DND-41 (cell line): ENCODE data around the gene NR4A2.

Source experiments
- ATAC-seq: fragments of 200-7000 bp; cut with Tn5 transposase; 3 replicates; pipeline ENCODE4 v1.9.1; 2021; ENCODE audit warnings: low read depth; ENCODE audit not compliant: insufficient read depth
- DNase-seq: peaks from one replicate; pipeline ENCODE4 v3.0.0-alpha.2; 2020
- H2AFZ ChIP-seq: 2 replicates; pipeline ENCODE4 v1.6.0; 2012; ENCODE audit warnings: low read depth, low read length
- H3K27ac ChIP-seq: 2 replicates; pipeline ENCODE4 v1.5.1; 2012; ENCODE audit warnings: low read length, inconsistent platforms
- H3K27me3 ChIP-seq: fragments of 200-600 bp; sonication (generic); 2 replicates; pipeline ENCODE4 v1.6.0; 2012; ENCODE audit warnings: low read length, mild to moderate bottlenecking, inconsistent platforms; ENCODE audit not compliant: insufficient read depth, poor library complexity
- H3K36me3 ChIP-seq: 2 replicates; pipeline ENCODE4 v1.5.1; 2012; ENCODE audit warnings: low read length, inconsistent platforms; ENCODE audit not compliant: insufficient read depth
- H3K4me1 ChIP-seq: 2 replicates; pipeline ENCODE4 v1.5.1; 2012; ENCODE audit warnings: mild to moderate bottlenecking, low read length; ENCODE audit not compliant: insufficient read depth
- H3K4me2 ChIP-seq: 2 replicates; pipeline ENCODE4 v1.6.0; 2012; ENCODE audit warnings: mild to moderate bottlenecking, moderate library complexity, low read length, inconsistent platforms; ENCODE audit not compliant: insufficient read depth
- H3K4me3 ChIP-seq, 2 experiments: fragments of 200-600 bp in 1 of 2; shearing (Covaris generic) in 1 of 2; 2 replicates each; pipeline ENCODE4 v1.5.1; 2012 to 2016; ENCODE audit warnings: inconsistent platforms in 2 of 2, low read length in 2 of 2, mild to moderate bottlenecking in 2 of 2, low read depth in 1 of 2, moderate library complexity in 1 of 2
- H3K79me2 ChIP-seq: 2 replicates; pipeline ENCODE4 v1.6.0; 2012; ENCODE audit warnings: low read length, inconsistent platforms; ENCODE audit not compliant: insufficient read depth
- H3K9ac ChIP-seq: 2 replicates; pipeline ENCODE4 v1.6.0; 2012; ENCODE audit warnings: low read depth, mild to moderate bottlenecking, inconsistent platforms, low read length, moderate library complexity
- H3K9me3 ChIP-seq: 2 replicates; pipeline ENCODE4 v1.5.1; 2012; ENCODE audit warnings: low read length, moderate library complexity, mild to moderate bottlenecking, inconsistent platforms; ENCODE audit not compliant: insufficient read depth, severe bottlenecking
- H4K20me1 ChIP-seq: 2 replicates; pipeline ENCODE4 v1.6.0; 2012; ENCODE audit warnings: low read length; ENCODE audit not compliant: insufficient read depth
- EZH2 ChIP-seq: IDR thresholded peaks from 3 replicates; pipeline ENCODE4 v1.6.1; 2012; ENCODE audit warnings: borderline replicate concordance, low read depth, mild to moderate bottlenecking, moderate library complexity, low read length, inconsistent platforms; ENCODE audit not compliant: severe bottlenecking
- TF ChIP-seq, protein P1 (sequence below): IDR thresholded peaks from 2 replicates; pipeline ENCODE4 v1.5.1; 2012; ENCODE audit warnings: borderline replicate concordance, low read length, moderate library complexity, mild to moderate bottlenecking; ENCODE audit not compliant: poor library complexity, severe bottlenecking; ENCODE audit errors: extremely low read depth

Gene NR4A2

DNA sequence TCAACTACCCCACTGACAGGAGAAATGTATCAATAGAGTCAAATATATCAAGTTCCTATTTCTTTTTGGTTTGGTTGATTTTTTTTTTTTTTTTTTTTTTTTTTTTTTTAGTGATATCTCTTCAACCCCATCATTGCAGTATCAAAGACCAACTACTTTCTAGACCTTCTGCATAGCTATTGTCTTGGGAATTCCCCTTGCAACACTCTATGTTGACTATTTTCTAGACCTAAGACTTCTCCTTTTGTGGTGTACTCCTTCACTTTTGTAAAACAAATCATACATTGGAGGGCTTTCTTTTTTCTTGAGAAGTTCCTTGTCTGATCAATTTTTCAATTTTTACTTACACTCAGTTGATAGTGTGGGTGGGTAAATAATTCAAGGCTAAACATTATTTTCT, 46.5 kb upstream of the NR4A2 start:
- TF ChIP-seq, protein P1, sequence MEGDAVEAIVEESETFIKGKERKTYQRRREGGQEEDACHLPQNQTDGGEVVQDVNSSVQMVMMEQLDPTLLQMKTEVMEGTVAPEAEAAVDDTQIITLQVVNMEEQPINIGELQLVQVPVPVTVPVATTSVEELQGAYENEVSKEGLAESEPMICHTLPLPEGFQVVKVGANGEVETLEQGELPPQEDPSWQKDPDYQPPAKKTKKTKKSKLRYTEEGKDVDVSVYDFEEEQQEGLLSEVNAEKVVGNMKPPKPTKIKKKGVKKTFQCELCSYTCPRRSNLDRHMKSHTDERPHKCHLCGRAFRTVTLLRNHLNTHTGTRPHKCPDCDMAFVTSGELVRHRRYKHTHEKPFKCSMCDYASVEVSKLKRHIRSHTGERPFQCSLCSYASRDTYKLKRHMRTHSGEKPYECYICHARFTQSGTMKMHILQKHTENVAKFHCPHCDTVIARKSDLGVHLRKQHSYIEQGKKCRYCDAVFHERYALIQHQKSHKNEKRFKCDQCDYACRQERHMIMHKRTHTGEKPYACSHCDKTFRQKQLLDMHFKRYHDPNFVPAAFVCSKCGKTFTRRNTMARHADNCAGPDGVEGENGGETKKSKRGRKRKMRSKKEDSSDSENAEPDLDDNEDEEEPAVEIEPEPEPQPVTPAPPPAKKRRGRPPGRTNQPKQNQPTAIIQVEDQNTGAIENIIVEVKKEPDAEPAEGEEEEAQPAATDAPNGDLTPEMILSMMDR = no peak
- no peak for TF ChIP-seq EZH2

DNA sequence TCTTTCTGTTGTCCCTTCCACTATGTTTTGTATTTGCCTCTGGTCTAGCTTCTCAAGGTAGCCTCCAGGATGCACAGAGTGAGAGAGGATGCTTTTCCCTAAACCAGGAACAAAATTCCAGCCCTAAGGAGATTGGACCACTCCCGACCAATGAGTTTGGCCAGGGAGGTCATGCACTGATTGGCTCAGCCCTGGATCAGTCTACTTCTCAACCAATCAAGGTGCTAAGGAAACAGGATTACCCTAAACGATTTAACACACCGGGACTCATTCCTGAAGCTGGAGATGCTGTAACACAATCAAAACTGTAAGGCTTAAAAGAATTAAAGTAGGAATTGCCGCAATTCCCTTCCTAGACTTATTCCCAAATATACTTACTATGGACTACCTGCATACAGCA, 34.2 kb upstream of the NR4A2 start:
- DNase-seq (no peak), ATAC-seq (no peak)
- Histone ChIP-seq H3K9ac (no peak overlapping the region), H3K4me2 (no peak overlapping the region), H3K4me3 (no peak overlapping the region), H3K27me3 (no peaks in the 10 kb centered on the region), H2AFZ (no peak overlapping the region), H3K36me3 (no peaks in the 10 kb centered on the region), H3K9me3 (no peaks in the 10 kb centered on the region), H3K79me2 (no peaks in the 10 kb centered on the region), H3K27ac (no peak overlapping the region), H3K4me1 (no peaks in the 10 kb centered on the region), H4K20me1 (no peaks in the 10 kb centered on the region)
- TF ChIP-seq, protein P1 = no peak
- TF ChIP-seq EZH2 = no peak

More for the DNA sequence above, 46.5 kb upstream of the NR4A2 start:
- Histone ChIP-seq H3K4me3 (no peak overlapping the region), H3K4me1 (peaks cover 9% of the 10 kb centered on the region), H3K27me3 (no peaks in the 10 kb centered on the region), H3K9me3 (no peaks in the 10 kb centered on the region), H3K27ac (no peak overlapping the region), H4K20me1 (no peaks in the 10 kb centered on the region), H3K4me2 (no peak overlapping the region), H3K79me2 (no peaks in the 10 kb centered on the region), H3K36me3 (no peaks in the 10 kb centered on the region), H2AFZ (no peak overlapping the region), H3K9ac (no peak overlapping the region)
- no peak for ATAC-seq
- DNase-seq = no peak

DNA sequence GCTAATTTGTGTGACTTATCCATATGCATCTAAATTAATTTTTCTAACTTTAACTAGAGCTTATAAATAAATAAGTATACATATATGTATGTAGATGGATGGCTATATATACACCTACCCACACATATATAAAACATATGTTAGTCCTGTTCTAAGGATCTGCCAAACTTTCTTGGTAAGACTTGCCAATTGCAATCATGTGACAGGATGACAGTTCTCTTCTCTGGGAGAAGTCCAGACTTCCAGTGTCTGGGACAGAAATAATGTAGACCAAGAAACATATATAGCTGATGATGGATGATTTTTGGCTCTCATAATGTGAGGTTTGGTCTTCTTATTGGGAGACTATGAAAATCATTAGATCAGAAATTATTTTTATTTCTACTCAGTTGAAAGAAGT, 30.6 kb upstream of the NR4A2 start:
- Histone ChIP-seq H3K9ac (no peak overlapping the region), H3K79me2 (no peaks in the 10 kb centered on the region), H3K4me3 (no peak overlapping the region), H4K20me1 (no peaks in the 10 kb centered on the region), H3K4me1 (no peaks in the 10 kb centered on the region), H3K4me2 (no peak overlapping the region), H2AFZ (no peak overlapping the region), H3K9me3 (no peaks in the 10 kb centered on the region), H3K36me3 (no peaks in the 10 kb centered on the region), H3K27ac (no peak overlapping the region), H3K27me3 (no peaks in the 10 kb centered on the region)
- DNase-seq = no peak
- TF ChIP-seq EZH2 = no peak
- TF ChIP-seq, protein P1 = no peak
- no peak for ATAC-seq

DNA sequence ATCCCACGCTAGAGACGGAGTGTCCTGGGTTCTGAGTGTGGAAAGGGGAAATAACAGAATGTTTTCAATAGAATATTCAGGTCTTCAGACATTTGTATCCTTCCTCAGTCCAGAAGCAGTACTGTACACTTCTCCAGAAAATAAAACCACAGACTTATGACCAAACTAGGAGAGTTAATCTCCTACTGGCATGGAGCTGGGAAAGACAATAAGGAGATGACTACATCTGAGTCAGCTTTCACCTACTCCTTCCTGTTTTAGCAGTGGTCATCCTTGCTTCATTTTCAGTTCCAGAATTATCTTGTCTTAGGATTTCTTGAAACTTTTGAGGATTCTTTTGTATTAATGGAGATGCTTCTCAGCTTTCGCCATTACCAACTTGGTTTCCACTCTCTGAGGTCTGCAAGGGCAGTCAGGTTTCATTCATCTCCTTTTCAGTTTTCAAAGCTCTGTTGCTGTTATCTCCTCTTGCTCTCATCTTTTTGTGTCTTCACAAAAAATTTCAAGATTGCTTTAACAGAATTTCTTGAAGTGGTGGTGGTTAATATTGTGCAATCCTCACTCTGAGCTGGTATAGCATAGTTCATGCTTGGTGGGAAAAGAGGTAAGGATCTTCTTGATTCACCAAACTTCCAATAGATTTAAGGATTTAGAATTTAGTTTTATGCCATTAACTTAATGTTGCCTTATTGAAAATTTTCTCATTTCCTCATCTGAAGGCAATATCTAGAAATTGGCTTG, 23.7 kb upstream of the NR4A2 start:
- Histone ChIP-seq H3K9me3 (no peaks in the 10 kb centered on the region), H3K9ac (no peak overlapping the region), H3K27me3 (no peaks in the 10 kb centered on the region), H4K20me1 (no peaks in the 10 kb centered on the region), H3K79me2 (no peaks in the 10 kb centered on the region), H3K27ac (no peak overlapping the region), H3K4me2 (no peak overlapping the region), H3K4me1 (no peaks in the 10 kb centered on the region), H3K36me3 (no peaks in the 10 kb centered on the region), H2AFZ (no peak overlapping the region), H3K4me3 (no peak overlapping the region)
- TF ChIP-seq, protein P1 = no peak
- TF ChIP-seq EZH2 = no peak
- ATAC-seq = no peak
- no peak for DNase-seq
